GM21619 (cell line): ENCODE data around the gene CYP20A1.
"Not testable (repeated sequence)": the region's sequence is repeated elsewhere in the genome, so short reads cannot be mapped to it uniquely, and the experiment has no call there.

Experiments
- ATAC-seq: cut with Tn5 transposase; IDR thresholded peaks from one replicate; pipeline ENCODE4 v1.9.1; 2021; ENCODE audit not compliant: unreplicated experiment

Gene CYP20A1

DNA sequence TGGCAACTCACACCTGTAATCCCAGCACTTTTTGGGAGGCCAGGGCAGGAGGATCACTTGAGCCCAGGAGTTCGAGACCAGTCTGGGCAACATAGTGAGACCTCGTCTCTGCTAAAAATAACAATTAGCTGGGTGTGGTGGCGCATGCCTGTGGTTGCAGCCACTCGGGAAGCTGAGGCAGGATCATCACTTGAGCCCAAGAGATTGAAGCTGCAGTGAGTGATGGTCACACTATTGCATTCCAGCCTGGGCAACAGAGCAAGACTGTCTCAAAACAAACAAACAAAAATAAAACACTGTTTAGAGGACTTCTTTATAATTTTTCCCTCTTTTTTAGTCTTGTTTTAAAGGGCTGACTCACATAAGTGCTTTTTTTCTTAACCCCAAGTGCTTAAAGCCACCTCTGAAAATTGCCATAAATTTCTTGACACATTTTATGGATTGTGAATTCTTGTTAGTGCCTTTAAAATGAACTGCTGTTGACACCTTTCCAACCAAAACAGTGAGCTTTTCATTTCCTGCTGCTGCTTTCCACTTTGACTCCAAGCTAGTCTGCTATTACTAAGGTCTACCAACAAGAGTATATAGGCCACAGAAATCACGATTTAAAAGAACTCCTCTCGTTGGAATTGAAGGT, 41.7 kb downstream of the CYP20A1 start:
- no peak for ATAC-seq

DNA sequence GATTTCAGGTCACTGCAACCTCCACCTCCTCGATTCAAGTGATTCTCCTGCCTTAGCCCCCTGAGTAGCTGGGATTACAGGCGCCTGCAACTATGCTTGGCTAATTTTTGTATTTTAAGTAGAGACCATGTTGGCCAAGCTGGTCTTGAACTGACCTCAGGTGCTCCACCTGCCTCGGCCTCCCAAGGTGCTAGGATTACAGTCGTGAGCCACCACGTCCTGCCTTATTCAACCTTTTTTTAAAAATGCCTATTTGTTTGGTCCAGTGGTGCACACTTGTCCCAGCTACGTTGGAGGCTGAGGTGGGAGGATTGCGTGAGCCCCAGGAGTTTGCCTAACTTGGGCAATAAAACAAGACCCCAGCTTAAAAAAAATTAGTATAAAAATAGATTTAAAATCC, 43.3 kb downstream of the CYP20A1 start:
- ATAC-seq: no peak

- ATAC-seq: no peak
These were observed 47.7 kb downstream of the CYP20A1 start for GRCh38 chr2:203286532-203286931.

- no peak for ATAC-seq
These were observed 62.8 kb downstream of the CYP20A1 start for GRCh38 chr2:203301667-203302066.

GRCh38 chr2:203302586-203302985, 63.8 kb downstream of the CYP20A1 start:
- not testable (repeated sequence) for ATAC-seq

- ATAC-seq: no peak
These were observed 72.0 kb downstream of the CYP20A1 start for GRCh38 chr2:203310688-203311436.

- no peak for ATAC-seq
These were observed 87.5 kb downstream of the CYP20A1 start for GRCh38 chr2:203326356-203326755.

DNA sequence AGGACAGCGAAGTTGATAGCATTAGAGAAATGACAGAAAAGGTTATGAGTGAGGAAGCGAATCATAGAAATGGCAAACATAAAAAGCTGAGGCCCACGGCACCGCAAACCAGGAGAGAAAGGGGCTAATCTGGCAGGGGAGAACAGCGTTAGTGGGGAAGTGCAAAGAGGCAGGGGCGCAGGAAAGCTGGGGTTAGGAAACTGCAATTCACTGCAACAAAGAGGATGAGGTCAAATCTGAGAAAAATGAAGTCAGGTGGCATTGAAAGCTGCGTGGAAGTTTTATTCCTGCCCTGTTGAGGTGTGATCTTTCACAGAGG, 88.7 kb downstream of the CYP20A1 start:
- peak; percentile 7 for ATAC-seq

GRCh38 chr2:203327901-203328759, 89.3 kb downstream of the CYP20A1 start, which contains the start of gene ABI2:
ABI2 (plus strand) TSS chr2:203328394; CDS start chr2:203328515, 121 bp downstream.
- ATAC-seq: peak; percentile 62

GRCh38 chr2:203328760-203329540, 90.1 kb downstream of the CYP20A1 start:
- ATAC-seq: peak; percentile 48

DNA sequence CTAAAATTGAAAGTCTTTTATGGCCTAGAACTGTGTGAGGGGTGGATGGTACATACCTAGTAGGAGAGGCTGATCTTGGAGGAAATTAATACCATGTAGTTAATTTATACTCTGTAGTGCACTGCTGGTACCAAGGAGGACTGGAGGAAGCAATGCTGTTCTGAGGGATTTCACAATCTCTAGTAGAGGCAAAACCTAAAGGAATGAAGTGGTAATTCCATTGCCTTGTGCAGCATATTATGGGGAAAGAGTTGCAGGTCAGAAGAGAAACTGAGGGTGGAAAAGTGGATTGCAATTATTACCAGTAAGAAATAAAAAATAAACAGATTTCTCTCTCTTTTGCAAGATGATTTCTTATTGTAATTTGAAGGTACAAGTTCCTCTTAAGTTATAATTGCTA, 91.6 kb downstream of the CYP20A1 start:
- no peak for ATAC-seq

- no peak for ATAC-seq
These were observed 99.5 kb downstream of the CYP20A1 start for GRCh38 chr2:203338322-203338721.

GRCh38 chr2:203340791-203341487, 102.1 kb downstream of the CYP20A1 start:
- no peak for ATAC-seq

DNA sequence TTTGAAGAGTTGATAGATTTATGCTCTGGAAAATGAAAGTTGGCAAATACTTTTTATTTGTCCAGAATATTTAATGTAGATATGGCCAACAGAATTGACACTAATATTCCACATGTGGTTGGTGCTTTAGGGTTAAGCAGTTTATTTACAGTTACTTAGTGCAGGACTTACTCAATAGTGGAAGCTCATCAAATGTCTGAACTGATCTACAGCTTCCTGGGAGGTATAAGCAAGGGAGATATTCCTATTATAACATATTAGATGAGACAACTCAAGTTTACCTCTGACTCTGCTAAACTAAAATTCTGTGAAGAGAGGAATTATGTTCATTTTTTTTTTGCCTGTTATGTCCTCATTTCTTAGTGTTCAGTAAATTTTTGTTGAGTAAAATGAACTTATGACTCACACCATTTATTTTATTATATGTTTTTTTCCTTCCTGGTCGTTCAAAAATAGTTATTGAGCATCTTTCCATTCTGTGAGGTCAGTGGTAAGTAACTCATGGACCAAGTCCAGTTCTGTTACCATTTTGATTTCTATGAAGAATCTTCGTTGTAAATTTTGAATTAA, 103.0 kb downstream of the CYP20A1 start:
- no peak for ATAC-seq

DNA sequence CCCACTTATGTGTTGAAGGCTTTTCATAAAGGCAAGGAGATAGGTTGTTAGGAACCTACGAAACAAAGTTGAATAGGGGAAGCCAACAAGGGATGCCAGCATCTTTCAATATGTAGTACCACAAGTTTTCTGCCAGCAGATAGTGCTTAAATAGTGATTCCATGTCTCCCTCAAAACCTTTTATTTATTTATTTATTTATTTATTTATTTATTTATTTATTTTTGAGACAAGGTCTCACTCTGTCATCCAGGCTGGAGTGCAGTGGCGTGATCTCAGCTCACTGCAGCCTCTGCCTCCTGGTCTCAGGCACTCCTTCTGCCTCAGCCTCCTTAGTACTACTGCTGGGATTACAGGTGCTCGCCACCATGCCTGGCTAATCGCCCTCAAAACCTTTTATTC, 103.6 kb downstream of the CYP20A1 start:
- ATAC-seq: not testable (repeated sequence)

DNA sequence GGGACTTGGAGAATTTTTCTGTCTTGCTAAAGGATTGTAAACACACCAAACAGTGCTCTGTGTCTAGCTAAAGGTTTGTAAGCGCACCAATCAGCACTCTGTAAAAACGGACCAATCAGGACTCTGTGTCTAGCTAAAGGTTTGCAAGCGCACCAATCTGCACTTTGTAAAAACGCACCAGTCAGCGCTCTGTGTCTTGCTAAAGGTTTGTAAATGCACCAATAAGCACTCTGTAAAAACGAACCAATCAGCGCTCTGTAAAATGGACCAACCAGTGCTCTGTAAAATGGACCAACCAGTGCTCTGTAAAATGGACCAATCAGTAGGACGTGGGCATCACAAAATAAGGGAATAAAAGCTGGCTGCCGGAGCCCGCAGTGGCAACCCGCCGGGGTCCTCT, 105.8 kb downstream of the CYP20A1 start:
- ATAC-seq: no peak

- ATAC-seq: no peak
These were observed 107.8 kb downstream of the CYP20A1 start for GRCh38 chr2:203346612-203347011.

DNA sequence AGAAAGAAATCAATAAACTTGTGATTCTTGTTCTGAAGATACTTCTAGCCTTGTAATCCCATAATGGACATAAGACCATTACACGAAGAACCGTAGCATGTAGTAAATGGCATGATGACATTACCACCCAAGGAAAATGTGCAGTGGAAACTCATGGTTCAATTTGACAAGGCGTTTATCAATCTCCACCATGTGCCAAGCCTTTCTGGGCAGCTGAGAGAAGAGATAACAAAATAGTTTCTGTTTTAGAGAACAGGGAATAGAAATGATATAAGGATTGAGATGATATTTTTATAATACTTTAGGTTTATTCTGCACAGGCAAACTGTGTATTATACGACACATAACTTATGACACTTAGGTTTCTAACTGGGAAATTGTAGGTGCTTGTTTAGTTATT, 108.6 kb downstream of the CYP20A1 start:
- no peak for ATAC-seq

DNA sequence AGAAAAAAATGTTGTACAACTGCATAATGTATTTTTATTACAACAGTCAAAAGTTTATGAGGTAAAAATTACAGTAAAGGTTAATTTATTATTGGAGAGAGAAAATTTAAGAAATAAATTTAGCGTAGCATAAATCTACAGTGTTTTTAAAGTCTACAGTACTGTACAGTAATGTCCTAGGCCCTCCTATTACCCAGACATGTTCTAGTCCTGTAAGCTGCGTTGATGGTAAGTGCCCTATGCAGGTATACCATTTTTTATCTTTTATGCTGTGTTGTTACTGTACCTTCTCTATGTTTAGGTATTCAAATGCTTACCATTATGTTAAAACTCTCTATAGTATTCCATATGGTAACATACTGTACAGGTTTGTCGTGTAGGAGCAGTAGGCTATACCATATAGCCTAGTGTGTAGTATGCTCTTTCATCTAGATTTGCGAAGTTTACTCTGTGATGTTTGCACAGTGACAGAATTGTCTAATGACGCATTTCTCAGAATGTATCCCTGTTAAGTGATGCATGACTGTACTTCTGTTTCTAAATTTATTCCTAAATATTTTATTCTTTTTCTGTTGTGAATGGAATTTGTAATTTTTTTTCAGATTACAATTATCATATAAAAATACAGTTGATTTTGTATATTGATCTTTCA, 113.9 kb downstream of the CYP20A1 start:
- ATAC-seq: no peak

DNA sequence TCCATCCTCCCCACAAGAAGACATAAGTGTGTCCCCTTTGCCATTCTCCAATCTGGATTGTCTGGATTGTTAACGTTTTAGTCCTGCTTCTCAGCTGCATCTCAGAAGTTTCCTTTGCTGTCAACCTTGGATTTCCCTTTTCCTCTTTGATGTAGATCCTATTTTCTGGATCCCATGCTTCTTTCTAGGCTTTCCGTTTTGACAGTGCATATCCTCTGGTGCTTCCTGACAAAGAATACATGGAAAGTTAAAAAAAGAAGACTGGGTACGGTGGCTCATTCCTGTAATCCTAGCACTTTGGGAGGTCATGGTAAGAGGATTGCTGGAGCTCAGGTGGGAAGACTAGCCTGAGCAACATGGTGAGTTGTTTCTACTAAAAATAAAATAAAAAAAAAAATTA, 116.1 kb downstream of the CYP20A1 start:
- ATAC-seq: no peak
